ENCODE data around the gene PPT1. TPM values are rescaled to one million over a fixed set of nuclear protein-coding genes. Genes with fewer than 3 reads are reported as not detected.

The PPT1 gene
- total and polyA plus RNA-seq, 2 donors (not counting 3 experiments of a cell fraction or from before 2014, with no cell fraction given): 58.0 to 131 TPM

DNA sequence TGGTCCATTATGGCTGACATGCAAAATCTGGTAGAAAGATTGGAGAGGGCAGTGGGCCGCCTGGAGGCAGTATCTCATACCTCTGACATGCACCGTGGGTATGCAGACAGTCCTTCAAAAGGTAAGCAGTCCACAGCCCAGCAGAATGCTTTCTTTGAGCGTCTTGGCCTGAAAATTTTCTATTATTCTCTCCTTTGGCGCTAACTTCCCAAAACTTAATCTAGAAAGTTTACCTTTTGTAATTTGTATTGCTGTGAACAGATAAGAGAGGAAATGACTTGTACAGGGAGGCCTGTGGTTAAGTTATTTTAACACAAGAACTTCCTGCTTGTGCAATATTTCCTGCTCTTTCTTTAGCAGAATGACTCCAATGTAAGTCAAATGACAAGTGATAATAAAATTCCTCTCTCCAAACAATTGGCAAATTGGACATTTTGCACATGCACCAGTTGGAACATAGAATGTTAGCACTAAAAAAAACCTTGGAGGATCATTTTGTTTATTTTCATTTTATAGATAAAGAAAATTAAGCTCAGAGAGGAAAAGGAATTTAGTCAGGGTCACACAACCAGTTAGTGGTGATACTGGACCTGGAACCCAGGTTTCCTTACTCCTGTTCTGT is 37.6 kb downstream of the PPT1 start:
- POLR2A ChIA-PET: interaction anchor here (0.6 kb wide), 1 partner anchor 198 kb away, joined by 3 read pairs; no protein-coding TSS in a partner anchor
- peaks cover 48% of the 10 kb centered on the region for H3K4me1 ChIP-seq (ENCODE audit: control insufficient read depth, extremely low read depth, insufficient read depth, low read length)
- no peaks in the 10 kb centered on the region for H3K9me1 ChIP-seq (replicated peaks; ENCODE audit: control insufficient read depth, extremely low read depth, insufficient read depth, low read length)
- H4K20me1 ChIP-seq (replicated peaks; ENCODE audit: control insufficient read depth, extremely low read depth, insufficient read depth, low read length): peaks cover 7% of the 10 kb centered on the region
- DNase-seq (ENCODE audit: low read depth, low spot score) (peak; percentile 80), FAIRE-seq (peak; percentile 82)
- peak overlapping the region in 1 of 3 experiments; percentile 26 for H3K4me3 ChIP-seq (replicated peaks in 1 of 3; ENCODE audit: insufficient read depth in 1 of 3, low read depth in 1 of 3, low read length in 3 of 3)
- H3K36me3 ChIP-seq (ENCODE audit: control insufficient read depth in 2 of 2, extremely low read depth in 1 of 2, insufficient read depth in 2 of 2, low read length in 2 of 2): peaks cover 16 to 23% of the 10 kb centered on the region in 2 experiments
- peak overlapping the region; percentile 64 for H3K27ac ChIP-seq (ENCODE audit: insufficient read depth, low read depth, low read length)
- H3K4me2 ChIP-seq (ENCODE audit: insufficient read depth, low read length): peak overlapping the region; percentile 84
- no peaks in the 10 kb centered on the region for H3K27me3 ChIP-seq (ENCODE audit: control insufficient read depth in 2 of 2, insufficient read depth in 2 of 2, low read length in 2 of 2)
- no peak overlapping the region for H3K9ac ChIP-seq (replicated peaks; ENCODE audit: extremely low read depth, insufficient read depth, low read length)
- BruUV-seq (replicated peaks): no TSS peak
- H3K79me2 ChIP-seq (ENCODE audit: control insufficient read depth, insufficient read depth, low read length): peaks cover 66% of the 10 kb centered on the region
- dilution Hi-C loops (cut with MboI; ENCODE audit: extremely low pct_ligation_motif_present, low sequenced_read_pairs): no loop called here
- TF ChIP-seq POLR2AphosphoS5 (IDR thresholded peaks at IDR 0.05; ENCODE audit: insufficient read depth, low read depth, low read length): peak; percentile 77
- peak; percentile 31 for TF ChIP-seq POLR2A (IDR thresholded peaks at IDR 0.05; ENCODE audit: low read depth, low read length)
- peak; percentile 57 for TF ChIP-seq FOS (IDR thresholded peaks at IDR 0.05; ENCODE audit: borderline replicate concordance, insufficient read depth, low read length)
- TF ChIP-seq MYC (IDR thresholded peaks at IDR 0.05; ENCODE audit: low read depth, low read length): no peak
- peak; percentile 66 for TF ChIP-seq JUN (IDR thresholded peaks at IDR 0.05; ENCODE audit: borderline replicate concordance, insufficient read depth, insufficient read length, low read depth)
- TF ChIP-seq EZH2 (IDR thresholded peaks at IDR 0.05; ENCODE audit: borderline replicate concordance, low read depth, low read length, severe bottlenecking): no peak
- TF ChIP-seq, protein P1, sequence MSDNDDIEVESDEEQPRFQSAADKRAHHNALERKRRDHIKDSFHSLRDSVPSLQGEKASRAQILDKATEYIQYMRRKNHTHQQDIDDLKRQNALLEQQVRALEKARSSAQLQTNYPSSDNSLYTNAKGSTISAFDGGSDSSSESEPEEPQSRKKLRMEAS (IDR thresholded peaks at IDR 0.05; ENCODE audit: insufficient read depth, insufficient read length): no peak
- TF ChIP-seq GATA2 (IDR thresholded peaks at IDR 0.05; ENCODE audit: insufficient read depth, insufficient read length, low read depth, low read length): peak; percentile 83
- TF ChIP-seq, protein P2, sequence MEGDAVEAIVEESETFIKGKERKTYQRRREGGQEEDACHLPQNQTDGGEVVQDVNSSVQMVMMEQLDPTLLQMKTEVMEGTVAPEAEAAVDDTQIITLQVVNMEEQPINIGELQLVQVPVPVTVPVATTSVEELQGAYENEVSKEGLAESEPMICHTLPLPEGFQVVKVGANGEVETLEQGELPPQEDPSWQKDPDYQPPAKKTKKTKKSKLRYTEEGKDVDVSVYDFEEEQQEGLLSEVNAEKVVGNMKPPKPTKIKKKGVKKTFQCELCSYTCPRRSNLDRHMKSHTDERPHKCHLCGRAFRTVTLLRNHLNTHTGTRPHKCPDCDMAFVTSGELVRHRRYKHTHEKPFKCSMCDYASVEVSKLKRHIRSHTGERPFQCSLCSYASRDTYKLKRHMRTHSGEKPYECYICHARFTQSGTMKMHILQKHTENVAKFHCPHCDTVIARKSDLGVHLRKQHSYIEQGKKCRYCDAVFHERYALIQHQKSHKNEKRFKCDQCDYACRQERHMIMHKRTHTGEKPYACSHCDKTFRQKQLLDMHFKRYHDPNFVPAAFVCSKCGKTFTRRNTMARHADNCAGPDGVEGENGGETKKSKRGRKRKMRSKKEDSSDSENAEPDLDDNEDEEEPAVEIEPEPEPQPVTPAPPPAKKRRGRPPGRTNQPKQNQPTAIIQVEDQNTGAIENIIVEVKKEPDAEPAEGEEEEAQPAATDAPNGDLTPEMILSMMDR (IDR thresholded peaks at IDR 0.05; ENCODE audit: extremely low read depth in 1 of 2, insufficient read depth in 1 of 2, low read depth in 1 of 2, low read length in 2 of 2): peak in 1 of 2 donors; percentile 8
- intact Hi-C loops (cut with micrococcal nuclease): loop anchor here (1.0 kb wide), 1 partner anchor 19 kb away; the partner anchor contains the start of gene CAP1
- CTCF ChIA-PET: interaction anchor here (0.7 to 2.3 kb wide), 4 partner anchors 17 to 280 kb away, joined by 3 to 9 read pairs (median 4); no protein-coding TSS in a partner anchor
- H2AFZ ChIP-seq (ENCODE audit: low read depth, low read length): no peak overlapping the region
- no peaks in the 10 kb centered on the region for H3K9me3 ChIP-seq (replicated peaks; ENCODE audit: control insufficient read depth, insufficient read depth, low read length)

Data from endothelial cell of umbilical vein (primary cell).